ENCODE results near the gene ZNF322.

The ZNF322 gene

GRCh38 chr6:26588965-26589364 is 70.6 kb downstream of the ZNF322 start:
- DNase-seq (ENCODE audit: low read depth) = no peak
